Right atrium auricular region (tissue), 2 donors: ENCODE measurements around the gene SLIT3. TPM values are rescaled to one million over a fixed set of nuclear protein-coding genes. Genes with fewer than 3 reads are reported as not detected.

Experiments used
- DNase-seq: peaks from one replicate; pipeline ENCODE4 v3.0.0-alpha.2; 2019; ENCODE audit warnings: low spot score
- H3K27ac ChIP-seq, 2 donors: fragments of 200-600 bp; sonication (generic); 1 replicate in 1 of 2; 2 replicates in 1 of 2; pipeline ENCODE4 v1.5.1; 2016 to 2019
- H3K27me3 ChIP-seq, 2 donors: fragments of 200-600 bp; sonication (generic); one replicate each; pipeline versions ENCODE4 v1.5.1 to v1.6.0; 2017 to 2019
- H3K36me3 ChIP-seq: fragments of 200-600 bp; sonication (generic); one replicate; pipeline ENCODE4 v1.5.1; 2016
- H3K4me1 ChIP-seq, 2 donors: fragments of 200-600 bp; sonication (generic); one replicate each; pipeline versions ENCODE4 v1.5.1 to v1.6.0; 2017 to 2019
- H3K4me3 ChIP-seq, 2 donors: fragments of 200-600 bp; sonication (generic); 1 replicate in 1 of 2; 2 replicates in 1 of 2; pipeline ENCODE4 v1.5.1; 2017 to 2019; ENCODE audit warnings: mild to moderate bottlenecking in 1 of 2, moderate library complexity in 1 of 2
- H3K9me3 ChIP-seq, 2 donors: fragments of 200-600 bp; sonication (generic); one replicate each; pipeline ENCODE4 v1.5.1; 2019
- CTCF ChIP-seq, 2 donors: fragments of 200-600 bp; sonication (generic); IDR thresholded peaks; one replicate each; pipeline ENCODE4 v1.5.1; 2019; ENCODE audit warnings: antibody characterized with exemption in 2 of 2
- total RNA-seq, 2 donors: library from RNA; depleted of rRNA; stranded (reverse); fragments of >200 nt; gene quantifications; one replicate each; pipeline ENCODE4 v1.1.0, GENCODE V29; 2016

Gene SLIT3
- total RNA-seq, 2 donors from 2014 or later = 66.1 to 85.8 TPM

GRCh38 chr5:168929656-168930055 lies 371.3 kb downstream of the SLIT3 start:
- Histone ChIP-seq H3K4me1 (peaks cover 0 to 19% of the 10 kb centered on the region in 2 donors), H3K36me3 (no peaks in the 10 kb centered on the region), H3K4me3 (no peak overlapping the region), H3K27ac (peak overlapping the region in 1 of 2 donors; percentile 73), H3K9me3 (no peaks in the 10 kb centered on the region), H3K27me3 (no peaks in the 10 kb centered on the region)
- no peak for TF ChIP-seq CTCF (IDR thresholded peaks at IDR 0.05)
- no peak for DNase-seq

GRCh38 chr5:168925160-168925559 lies 375.8 kb downstream of the SLIT3 start:
- Histone ChIP-seq H3K27me3 (no peaks in the 10 kb centered on the region), H3K36me3 (no peaks in the 10 kb centered on the region), H3K9me3 (no peaks in the 10 kb centered on the region), H3K27ac (no peak overlapping the region), H3K4me1 (peaks cover 0 to 2% of the 10 kb centered on the region in 2 donors), H3K4me3 (no peak overlapping the region)
- DNase-seq = no peak
- no peak for TF ChIP-seq CTCF (IDR thresholded peaks at IDR 0.05)

- no peak for TF ChIP-seq CTCF (IDR thresholded peaks at IDR 0.05)
- Histone ChIP-seq H3K27me3 (no peaks in the 10 kb centered on the region), H3K9me3 (no peaks in the 10 kb centered on the region), H3K27ac (no peak overlapping the region), H3K4me3 (no peak overlapping the region), H3K36me3 (no peaks in the 10 kb centered on the region), H3K4me1 (peaks cover 0 to 9% of the 10 kb centered on the region in 2 donors)
- no peak for DNase-seq
These were observed 379.6 kb downstream of the SLIT3 start for GRCh38 chr5:168921147-168921866.

GRCh38 chr5:168920019-168920810 lies 380.7 kb downstream of the SLIT3 start:
- no peak overlapping the region for H3K27ac ChIP-seq
- DNase-seq = no peak
- TF ChIP-seq CTCF (IDR thresholded peaks at IDR 0.05) = no peak
- no peaks in the 10 kb centered on the region for H3K27me3 ChIP-seq
- no peaks in the 10 kb centered on the region for H3K9me3 ChIP-seq
- H3K4me1 ChIP-seq = peaks cover 0 to 14% of the 10 kb centered on the region in 2 donors
- no peaks in the 10 kb centered on the region for H3K36me3 ChIP-seq
- H3K4me3 ChIP-seq = no peak overlapping the region

GRCh38 chr5:168917947-168918600 lies 382.9 kb downstream of the SLIT3 start:
- Histone ChIP-seq H3K4me3 (no peak overlapping the region), H3K36me3 (no peaks in the 10 kb centered on the region), H3K27me3 (no peaks in the 10 kb centered on the region), H3K9me3 (no peaks in the 10 kb centered on the region), H3K27ac (peak overlapping the region in 1 of 2 donors; percentile 57), H3K4me1 (peaks cover 0 to 14% of the 10 kb centered on the region in 2 donors)
- no peak for TF ChIP-seq CTCF (IDR thresholded peaks at IDR 0.05)
- no peak for DNase-seq
